GM23338 (cell line): ENCODE measurements around the gene PTPN22.

Experiments
- EZH2 ChIP-seq: fragments of 200-600 bp; sonication (generic); IDR thresholded peaks from one replicate; pipeline ENCODE4 v1.8.0; 2017; ENCODE audit warnings: antibody characterized with exemption, mild to moderate bottlenecking, low read depth; ENCODE audit not compliant: unreplicated experiment
- JUNB ChIP-seq: IDR thresholded peaks from one replicate; pipeline ENCODE4 v1.6.1; 2016; ENCODE audit warnings: antibody characterized with exemption; ENCODE audit not compliant: unreplicated experiment
- POLR2AphosphoS5 ChIP-seq: IDR thresholded peaks from 2 replicates; pipeline ENCODE4 v1.6.1; 2016; ENCODE audit warnings: antibody characterized with exemption, low read depth
- ZNF331 ChIP-seq: fragments of 250-450 bp; sonication (Bioruptor Pico); IDR thresholded peaks from 2 replicates; pipeline ENCODE4 v1.5.0; 2020; ENCODE audit warnings: low read depth, mild to moderate bottlenecking, moderate library complexity
- TF ChIP-seq, protein P1 (sequence below), 2 experiments: fragments of 200-600 bp in 1 of 2; sonication (generic) in 1 of 2; conservative IDR thresholded peaks; 2 replicates each; pipeline versions ENCODE4 v1.5.1 to v1.6.1; 2016 to 2017; ENCODE audit warnings: antibody characterized with exemption in 2 of 2, low read depth in 2 of 2, mild to moderate bottlenecking in 2 of 2, moderate library complexity in 1 of 2
- TF ChIP-seq, protein P2 (sequence below): IDR thresholded peaks from one replicate; pipeline ENCODE4 v1.6.1; 2018; ENCODE audit warnings: antibody characterized with exemption; ENCODE audit not compliant: unreplicated experiment

DNA sequence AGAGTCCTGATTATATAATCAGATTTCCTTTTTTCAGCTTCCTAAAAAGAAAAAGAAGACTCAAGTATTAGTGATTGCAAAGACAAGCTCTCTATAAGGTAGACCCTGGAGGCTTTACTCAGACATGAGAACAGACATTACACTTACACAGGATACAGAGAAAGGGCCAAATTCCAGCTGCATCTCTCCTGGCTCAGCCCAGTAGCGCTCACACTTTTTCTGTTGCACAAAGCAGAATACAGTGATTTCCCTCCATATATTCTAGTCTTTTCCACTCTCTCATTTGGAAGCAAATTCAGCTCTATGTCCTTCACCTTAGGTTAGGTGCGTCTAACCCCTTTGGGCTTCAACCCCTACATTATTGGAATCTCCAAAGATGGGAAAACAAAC is 15.1 kb downstream of the PTPN22 start:
- TF ChIP-seq, protein P1, sequence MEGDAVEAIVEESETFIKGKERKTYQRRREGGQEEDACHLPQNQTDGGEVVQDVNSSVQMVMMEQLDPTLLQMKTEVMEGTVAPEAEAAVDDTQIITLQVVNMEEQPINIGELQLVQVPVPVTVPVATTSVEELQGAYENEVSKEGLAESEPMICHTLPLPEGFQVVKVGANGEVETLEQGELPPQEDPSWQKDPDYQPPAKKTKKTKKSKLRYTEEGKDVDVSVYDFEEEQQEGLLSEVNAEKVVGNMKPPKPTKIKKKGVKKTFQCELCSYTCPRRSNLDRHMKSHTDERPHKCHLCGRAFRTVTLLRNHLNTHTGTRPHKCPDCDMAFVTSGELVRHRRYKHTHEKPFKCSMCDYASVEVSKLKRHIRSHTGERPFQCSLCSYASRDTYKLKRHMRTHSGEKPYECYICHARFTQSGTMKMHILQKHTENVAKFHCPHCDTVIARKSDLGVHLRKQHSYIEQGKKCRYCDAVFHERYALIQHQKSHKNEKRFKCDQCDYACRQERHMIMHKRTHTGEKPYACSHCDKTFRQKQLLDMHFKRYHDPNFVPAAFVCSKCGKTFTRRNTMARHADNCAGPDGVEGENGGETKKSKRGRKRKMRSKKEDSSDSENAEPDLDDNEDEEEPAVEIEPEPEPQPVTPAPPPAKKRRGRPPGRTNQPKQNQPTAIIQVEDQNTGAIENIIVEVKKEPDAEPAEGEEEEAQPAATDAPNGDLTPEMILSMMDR (conservative IDR thresholded peaks at IDR 0.05; ENCODE audit: low read depth in 2 of 2): no peak
- TF ChIP-seq, protein P2, sequence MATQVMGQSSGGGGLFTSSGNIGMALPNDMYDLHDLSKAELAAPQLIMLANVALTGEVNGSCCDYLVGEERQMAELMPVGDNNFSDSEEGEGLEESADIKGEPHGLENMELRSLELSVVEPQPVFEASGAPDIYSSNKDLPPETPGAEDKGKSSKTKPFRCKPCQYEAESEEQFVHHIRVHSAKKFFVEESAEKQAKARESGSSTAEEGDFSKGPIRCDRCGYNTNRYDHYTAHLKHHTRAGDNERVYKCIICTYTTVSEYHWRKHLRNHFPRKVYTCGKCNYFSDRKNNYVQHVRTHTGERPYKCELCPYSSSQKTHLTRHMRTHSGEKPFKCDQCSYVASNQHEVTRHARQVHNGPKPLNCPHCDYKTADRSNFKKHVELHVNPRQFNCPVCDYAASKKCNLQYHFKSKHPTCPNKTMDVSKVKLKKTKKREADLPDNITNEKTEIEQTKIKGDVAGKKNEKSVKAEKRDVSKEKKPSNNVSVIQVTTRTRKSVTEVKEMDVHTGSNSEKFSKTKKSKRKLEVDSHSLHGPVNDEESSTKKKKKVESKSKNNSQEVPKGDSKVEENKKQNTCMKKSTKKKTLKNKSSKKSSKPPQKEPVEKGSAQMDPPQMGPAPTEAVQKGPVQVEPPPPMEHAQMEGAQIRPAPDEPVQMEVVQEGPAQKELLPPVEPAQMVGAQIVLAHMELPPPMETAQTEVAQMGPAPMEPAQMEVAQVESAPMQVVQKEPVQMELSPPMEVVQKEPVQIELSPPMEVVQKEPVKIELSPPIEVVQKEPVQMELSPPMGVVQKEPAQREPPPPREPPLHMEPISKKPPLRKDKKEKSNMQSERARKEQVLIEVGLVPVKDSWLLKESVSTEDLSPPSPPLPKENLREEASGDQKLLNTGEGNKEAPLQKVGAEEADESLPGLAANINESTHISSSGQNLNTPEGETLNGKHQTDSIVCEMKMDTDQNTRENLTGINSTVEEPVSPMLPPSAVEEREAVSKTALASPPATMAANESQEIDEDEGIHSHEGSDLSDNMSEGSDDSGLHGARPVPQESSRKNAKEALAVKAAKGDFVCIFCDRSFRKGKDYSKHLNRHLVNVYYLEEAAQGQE: no peak
- TF ChIP-seq EZH2: no peak
- no peak for TF ChIP-seq POLR2AphosphoS5
- no peak for TF ChIP-seq JUNB
- TF ChIP-seq ZNF331 (CRISPR knock-in tag): no peak
